ENCODE measurements around the gene MDH1. TPM values are rescaled to one million over a fixed set of nuclear protein-coding genes. Genes with fewer than 3 reads are reported as not detected.

MDH1 gene
- total and polyA plus RNA-seq, 9 of the 15 experiments (the other 6 are each of a cell fraction or from before 2014, with no cell fraction given): 191 to 1,225 (median 284) TPM

DNA sequence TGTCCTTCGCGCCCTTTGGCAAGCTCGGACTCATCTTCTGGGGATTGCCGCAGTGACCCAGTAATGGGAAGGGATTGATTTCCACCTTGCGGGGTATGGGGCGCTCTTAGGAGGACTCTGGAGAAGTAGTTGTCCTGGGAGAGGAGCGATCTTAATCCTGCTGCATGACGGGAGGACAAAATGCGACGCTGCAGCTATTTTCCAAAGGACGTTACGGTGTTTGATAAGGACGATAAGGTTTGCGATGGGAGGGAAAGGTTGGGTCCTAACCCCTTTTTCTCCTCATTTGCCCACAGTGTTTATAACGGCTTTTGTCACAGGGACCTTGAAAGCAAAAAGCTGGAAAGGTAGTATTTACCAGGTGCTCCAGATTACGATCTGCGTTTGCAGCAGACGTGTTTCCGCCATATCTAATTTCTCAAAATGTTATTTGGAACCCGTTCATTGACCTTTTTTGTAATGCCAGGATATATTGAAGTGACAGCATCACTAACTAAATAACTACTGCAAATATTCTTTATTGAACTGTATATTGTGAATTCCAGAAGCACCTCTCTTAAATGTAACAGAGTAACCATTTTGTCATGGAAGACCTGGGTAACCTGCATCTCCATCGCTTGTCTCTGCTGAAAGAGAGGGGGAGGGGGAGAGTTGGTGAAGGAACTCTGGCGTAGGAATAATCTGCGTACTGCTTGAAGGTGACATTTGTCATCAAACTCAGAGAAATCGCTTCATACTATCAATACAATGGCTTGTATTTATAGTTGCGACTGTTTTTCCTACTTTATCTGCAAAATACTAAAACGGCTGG, 590 bp downstream of the MDH1 start:
- FAIRE-seq (no peak), ATAC-seq (peak; percentile 51), DNase-seq (ENCODE audit: extremely low read depth in 1 of 4, low spot score in 3 of 4) (peak; percentile 18 to 49 (median 24))
- intact Hi-C loops (cut with micrococcal nuclease) (loop anchor here (10.0 kb wide), 1 partner anchor 255 kb away; the partner anchor contains the start of gene UGP2), in situ Hi-C loops (cut with MboI) (no loop called here)
- H3K9me3 ChIP-seq (replicated peaks; ENCODE audit: control insufficient read depth, insufficient read depth, low read depth, low read length): no peaks in the 10 kb centered on the region
- BruUV-seq (replicated peaks): TSS peak; percentile 69
- peak overlapping the region; percentile 88 to 94 for H3K9ac ChIP-seq (ENCODE audit: insufficient read depth in 1 of 2, low read depth in 2 of 2, low read length in 2 of 2)
- peaks cover 27% of the 10 kb centered on the region for H3K36me3 ChIP-seq (ENCODE audit: control insufficient read depth, insufficient read depth, low read length)
- no peaks in the 10 kb centered on the region for H4K20me1 ChIP-seq (replicated peaks; ENCODE audit: control insufficient read depth, insufficient read depth, low read length)
- peak overlapping the region; percentile 90 for H3K27ac ChIP-seq (ENCODE audit: extremely low read depth, low read depth, low read length)
- WGBS (ENCODE audit: insufficient coverage, low coverage, missing lambda C conversion rate): under 1% methylated on average over 26 of the region's 26 CpGs
- H2AFZ ChIP-seq (ENCODE audit: low read depth, low read length): peak overlapping the region; percentile 95
- H3K79me2 ChIP-seq (ENCODE audit: control insufficient read depth, insufficient read depth, low read length): peaks cover 70% of the 10 kb centered on the region
- peak overlapping the region; percentile 97 for H3K4me2 ChIP-seq (ENCODE audit: insufficient read depth, low read length)
- peak overlapping the region; percentile 96 for H3K4me3 ChIP-seq
- no peaks in the 10 kb centered on the region for H3K27me3 ChIP-seq (ENCODE audit: control insufficient read depth in 2 of 2, insufficient read depth in 2 of 2, low read length in 2 of 2)
- ChIA-PET POLR2A (interaction anchor here (0.6 to 2.7 kb wide), 11 partner anchors 10 to 858 kb away, joined by 3 to 17 read pairs (median 4); no protein-coding TSS in a partner anchor), CTCF (ENCODE audit: low intra/inter-chr PET ratio) (no interaction called here)
- no peaks in the 10 kb centered on the region for H3K9me1 ChIP-seq (ENCODE audit: control insufficient read depth, insufficient read depth, low read length)
- peaks cover 0 to 14% of the 10 kb centered on the region in 2 experiments; a peak in 3 of 5 replicates for H3K4me1 ChIP-seq (replicated peaks in 1 of 2; ENCODE audit: control insufficient read depth in 2 of 2, insufficient read depth in 2 of 2, low read length in 2 of 2)
- TF ChIP-seq TBP (optimal IDR thresholded peaks at IDR 0.05; ENCODE audit: low read depth, low read length): peak; percentile 11
- 0 out of 2 replicates have a peak, but pooled peaks have one; percentile 5 for TF ChIP-seq KAT7 (CRISPR knock-in tag; IDR thresholded peaks at IDR 0.05; ENCODE audit: borderline replicate concordance)
- peak; percentile 72 for TF ChIP-seq CREM (IDR thresholded peaks at IDR 0.05; ENCODE audit: low read depth)
- TF ChIP-seq, protein P1, sequence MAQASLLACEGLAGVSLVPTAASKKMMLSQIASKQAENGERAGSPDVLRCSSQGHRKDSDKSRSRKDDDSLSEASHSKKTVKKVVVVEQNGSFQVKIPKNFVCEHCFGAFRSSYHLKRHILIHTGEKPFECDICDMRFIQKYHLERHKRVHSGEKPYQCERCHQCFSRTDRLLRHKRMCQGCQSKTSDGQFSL (CRISPR knock-in tag; IDR thresholded peaks at IDR 0.05): no peak
- TF ChIP-seq, protein P1 (tag; IDR thresholded peaks at IDR 0.05): no peak
- no peak for TF ChIP-seq THRB (CRISPR knock-in tag; conservative IDR thresholded peaks at IDR 0.05)
- TF ChIP-seq GATA2 (CRISPR knock-in tag; IDR thresholded peaks at IDR 0.05): peak; percentile 69
- TF ChIP-seq RBBP5 (IDR thresholded peaks at IDR 0.05; ENCODE audit: borderline replicate concordance, insufficient read depth, low read length, poor library complexity, severe bottlenecking): peak; percentile 5
- 0 out of 2 replicates have a peak, but pooled peaks have one; percentile 5 for TF ChIP-seq HMBOX1 (IDR thresholded peaks at IDR 0.05)
- TF ChIP-seq USF1 (CRISPR knock-in tag; IDR thresholded peaks at IDR 0.05): 0 out of 2 replicates have a peak, but pooled peaks have one; percentile 9
- TF ChIP-seq AFF1 (IDR thresholded peaks at IDR 0.05; ENCODE audit: low read depth in 1 of 2, partially characterized antibody in 2 of 2): peak in 1 of 2 experiments; percentile 49

Measured in K562 (cell line).